SK-N-SH treated with all-trans-retinoic acid at 6 μM for 48 hours (cell line): ENCODE results near the gene EMP3.

Experiments
- ATAC-seq: fragments of 200-7000 bp; cut with Tn5 transposase; 3 replicates; pipeline ENCODE4 v1.9.1; 2020; ENCODE audit warnings: mild to moderate bottlenecking, moderate library complexity
- ARNTL ChIP-seq: fragments of 450-650 bp; formaldehyde crosslinking; IDR thresholded peaks from 2 replicates; pipeline ENCODE4 v1.5.0; 2020; ENCODE audit warnings: low read depth, mild to moderate bottlenecking, moderate library complexity, borderline replicate concordance
- BACH2 ChIP-seq: fragments of 250-450 bp; sonication (Bioruptor Pico); IDR thresholded peaks from 2 replicates; pipeline ENCODE4 v1.9.0; 2021; ENCODE audit warnings: mild to moderate bottlenecking, borderline replicate concordance
- CREB5 ChIP-seq: fragments of 250-450 bp; sonication (Bioruptor Pico); IDR thresholded peaks from 2 replicates; pipeline ENCODE4 v1.5.1; 2020; ENCODE audit warnings: low read depth, mild to moderate bottlenecking, moderate library complexity
- CSDC2 ChIP-seq: fragments of 250-450 bp; sonication (Bioruptor Pico); IDR thresholded peaks from 2 replicates; pipeline ENCODE4 v1.5.0; 2020; ENCODE audit warnings: mild to moderate bottlenecking, moderate library complexity
- ESRRG ChIP-seq: fragments of 250-450 bp; sonication (Bioruptor Pico); IDR thresholded peaks from 2 replicates; pipeline ENCODE4 v1.6.1; 2021; ENCODE audit warnings: mild to moderate bottlenecking
- GLIS3 ChIP-seq: fragments of 250-450 bp; sonication (Bioruptor Pico); IDR thresholded peaks from 2 replicates; pipeline ENCODE4 v1.5.0; 2020; ENCODE audit warnings: mild to moderate bottlenecking, moderate library complexity
- OSR1 ChIP-seq: fragments of 250-450 bp; sonication (Bioruptor Pico); IDR thresholded peaks from 2 replicates; pipeline ENCODE4 v1.8.0; 2022; ENCODE audit warnings: moderate library complexity, mild to moderate bottlenecking, inconsistent platforms
- RARB ChIP-seq: fragments of 250-450 bp; sonication (Bioruptor Pico); IDR thresholded peaks from 2 replicates; pipeline ENCODE4 v1.8.0; 2021; ENCODE audit warnings: mild to moderate bottlenecking, moderate library complexity
- SNAI2 ChIP-seq: fragments of 250-450 bp; sonication (Bioruptor Pico); IDR thresholded peaks from 2 replicates; pipeline ENCODE4 v1.5.0; 2020; ENCODE audit warnings: mild to moderate bottlenecking, moderate library complexity
- TCF4 ChIP-seq: fragments of 250-450 bp; sonication (Bioruptor Pico); IDR thresholded peaks from 2 replicates; pipeline ENCODE4 v1.8.0; 2021; ENCODE audit warnings: mild to moderate bottlenecking, moderate library complexity, borderline replicate concordance
- TOX ChIP-seq: fragments of 250-450 bp; sonication (Bioruptor Pico); IDR thresholded peaks from 2 replicates; pipeline ENCODE4 v1.8.0; 2021; ENCODE audit warnings: mild to moderate bottlenecking, moderate library complexity, borderline replicate concordance
- ZC3H10 ChIP-seq: fragments of 250-450 bp; sonication (Bioruptor Pico); IDR thresholded peaks from 2 replicates; pipeline ENCODE4 v1.5.1; 2021; ENCODE audit warnings: mild to moderate bottlenecking, moderate library complexity
- ZFP3 ChIP-seq: fragments of 250-450 bp; sonication (Bioruptor Pico); IDR thresholded peaks from 2 replicates; pipeline ENCODE4 v1.5.0; 2020; ENCODE audit warnings: mild to moderate bottlenecking, moderate library complexity
- ZFP30 ChIP-seq: fragments of 450-650 bp; formaldehyde crosslinking; IDR thresholded peaks from 2 replicates; pipeline ENCODE4 v1.5.0; 2022; ENCODE audit warnings: mild to moderate bottlenecking, moderate library complexity
- ZNF70 ChIP-seq: fragments of 450-650 bp; formaldehyde crosslinking; IDR thresholded peaks from 2 replicates; pipeline ENCODE4 v1.5.0; 2020; ENCODE audit warnings: mild to moderate bottlenecking, moderate library complexity
- ZNF8 ChIP-seq: fragments of 450-650 bp; formaldehyde crosslinking; IDR thresholded peaks from 2 replicates; pipeline ENCODE4 v1.5.0; 2020; ENCODE audit warnings: mild to moderate bottlenecking, moderate library complexity
- TF ChIP-seq, protein P1 (sequence below): fragments of 250-450 bp; sonication (Bioruptor Pico); IDR thresholded peaks from 2 replicates; pipeline ENCODE4 v1.8.0; 2020; ENCODE audit warnings: mild to moderate bottlenecking, moderate library complexity, borderline replicate concordance
- TF ChIP-seq, protein P2 (sequence below): fragments of 250-450 bp; sonication (Bioruptor Pico); IDR thresholded peaks from 2 replicates; pipeline ENCODE4 v1.8.0; 2021; ENCODE audit warnings: low read depth, mild to moderate bottlenecking, moderate library complexity, borderline replicate concordance
- TF ChIP-seq, protein P3 (sequence below): fragments of 250-450 bp; sonication (Bioruptor Pico); IDR thresholded peaks from 2 replicates; pipeline ENCODE4 v1.5.0; 2020; ENCODE audit warnings: mild to moderate bottlenecking, moderate library complexity
- TF ChIP-seq, protein P4 (sequence below): fragments of 250-450 bp; sonication (Bioruptor Pico); IDR thresholded peaks from 2 replicates; pipeline ENCODE4 v1.5.1; 2021; ENCODE audit warnings: mild to moderate bottlenecking, moderate library complexity

The EMP3 gene

GRCh38 chr19:48351341-48351752 lies 26.0 kb downstream of the EMP3 start:
- TF ChIP-seq ZFP3 (CRISPR knock-in tag) (no peak), ESRRG (no peak), TOX (no peak), OSR1 (CRISPR knock-in tag) (no peak), SNAI2 (CRISPR knock-in tag) (no peak), ZFP30 (CRISPR knock-in tag) (no peak), GLIS3 (CRISPR knock-in tag) (no peak)
- TF ChIP-seq, protein P1, sequence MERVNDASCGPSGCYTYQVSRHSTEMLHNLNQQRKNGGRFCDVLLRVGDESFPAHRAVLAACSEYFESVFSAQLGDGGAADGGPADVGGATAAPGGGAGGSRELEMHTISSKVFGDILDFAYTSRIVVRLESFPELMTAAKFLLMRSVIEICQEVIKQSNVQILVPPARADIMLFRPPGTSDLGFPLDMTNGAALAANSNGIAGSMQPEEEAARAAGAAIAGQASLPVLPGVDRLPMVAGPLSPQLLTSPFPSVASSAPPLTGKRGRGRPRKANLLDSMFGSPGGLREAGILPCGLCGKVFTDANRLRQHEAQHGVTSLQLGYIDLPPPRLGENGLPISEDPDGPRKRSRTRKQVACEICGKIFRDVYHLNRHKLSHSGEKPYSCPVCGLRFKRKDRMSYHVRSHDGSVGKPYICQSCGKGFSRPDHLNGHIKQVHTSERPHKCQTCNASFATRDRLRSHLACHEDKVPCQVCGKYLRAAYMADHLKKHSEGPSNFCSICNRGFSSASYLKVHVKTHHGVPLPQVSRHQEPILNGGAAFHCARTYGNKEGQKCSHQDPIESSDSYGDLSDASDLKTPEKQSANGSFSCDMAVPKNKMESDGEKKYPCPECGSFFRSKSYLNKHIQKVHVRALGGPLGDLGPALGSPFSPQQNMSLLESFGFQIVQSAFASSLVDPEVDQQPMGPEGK (CRISPR knock-in tag): no peak
- peak; percentile 84 for ATAC-seq

DNA sequence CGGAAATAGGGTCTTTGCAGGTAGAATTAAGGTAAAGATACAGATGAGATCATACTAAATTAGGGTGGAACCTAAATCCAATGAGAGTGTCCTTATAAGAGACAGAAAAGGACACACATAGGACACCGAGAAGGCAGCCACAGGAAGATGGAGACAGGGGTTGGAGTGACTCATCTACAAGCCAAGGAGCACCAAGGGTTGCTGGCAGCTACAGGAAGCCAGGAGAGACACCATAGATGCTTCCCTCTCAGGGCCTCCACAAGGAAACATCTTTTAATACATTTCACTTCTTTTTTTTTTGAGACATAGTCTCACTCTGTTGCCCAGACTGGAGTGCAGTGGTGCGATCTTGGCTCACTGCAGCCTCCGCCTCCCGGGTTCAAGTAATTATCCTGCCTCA lies 28.3 kb downstream of the EMP3 start:
- no peak for TF ChIP-seq CREB5
- TF ChIP-seq TOX: no peak
- TF ChIP-seq GLIS3 (CRISPR knock-in tag): no peak
- no peak for TF ChIP-seq ZNF8 (CRISPR knock-in tag)
- TF ChIP-seq BACH2: no peak
- no peak for TF ChIP-seq CSDC2 (CRISPR knock-in tag)
- TF ChIP-seq, protein P2, sequence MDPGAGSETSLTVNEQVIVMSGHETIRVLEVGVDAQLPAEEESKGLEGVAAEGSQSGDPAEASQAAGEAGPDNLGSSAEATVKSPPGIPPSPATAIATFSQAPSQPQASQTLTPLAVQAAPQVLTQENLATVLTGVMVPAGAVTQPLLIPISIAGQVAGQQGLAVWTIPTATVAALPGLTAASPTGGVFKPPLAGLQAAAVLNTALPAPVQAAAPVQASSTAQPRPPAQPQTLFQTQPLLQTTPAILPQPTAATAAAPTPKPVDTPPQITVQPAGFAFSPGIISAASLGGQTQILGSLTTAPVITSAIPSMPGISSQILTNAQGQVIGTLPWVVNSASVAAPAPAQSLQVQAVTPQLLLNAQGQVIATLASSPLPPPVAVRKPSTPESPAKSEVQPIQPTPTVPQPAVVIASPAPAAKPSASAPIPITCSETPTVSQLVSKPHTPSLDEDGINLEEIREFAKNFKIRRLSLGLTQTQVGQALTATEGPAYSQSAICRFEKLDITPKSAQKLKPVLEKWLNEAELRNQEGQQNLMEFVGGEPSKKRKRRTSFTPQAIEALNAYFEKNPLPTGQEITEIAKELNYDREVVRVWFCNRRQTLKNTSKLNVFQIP: no peak
- no peak for TF ChIP-seq ZFP3 (CRISPR knock-in tag)
- TF ChIP-seq ZC3H10: no peak
- TF ChIP-seq, protein P1 (CRISPR knock-in tag): no peak
- peak; percentile 31; the same call in 1 of the 3 replicates for ATAC-seq

GRCh38 chr19:48354332-48354992 lies 29.1 kb downstream of the EMP3 start:
- no peak for ATAC-seq
- no peak for TF ChIP-seq SNAI2 (CRISPR knock-in tag)
- TF ChIP-seq ZNF70 (CRISPR knock-in tag): no peak
- no peak for TF ChIP-seq TOX
- TF ChIP-seq ZNF8 (CRISPR knock-in tag): no peak
- TF ChIP-seq TCF4 (CRISPR knock-in tag): no peak
- TF ChIP-seq, protein P3, sequence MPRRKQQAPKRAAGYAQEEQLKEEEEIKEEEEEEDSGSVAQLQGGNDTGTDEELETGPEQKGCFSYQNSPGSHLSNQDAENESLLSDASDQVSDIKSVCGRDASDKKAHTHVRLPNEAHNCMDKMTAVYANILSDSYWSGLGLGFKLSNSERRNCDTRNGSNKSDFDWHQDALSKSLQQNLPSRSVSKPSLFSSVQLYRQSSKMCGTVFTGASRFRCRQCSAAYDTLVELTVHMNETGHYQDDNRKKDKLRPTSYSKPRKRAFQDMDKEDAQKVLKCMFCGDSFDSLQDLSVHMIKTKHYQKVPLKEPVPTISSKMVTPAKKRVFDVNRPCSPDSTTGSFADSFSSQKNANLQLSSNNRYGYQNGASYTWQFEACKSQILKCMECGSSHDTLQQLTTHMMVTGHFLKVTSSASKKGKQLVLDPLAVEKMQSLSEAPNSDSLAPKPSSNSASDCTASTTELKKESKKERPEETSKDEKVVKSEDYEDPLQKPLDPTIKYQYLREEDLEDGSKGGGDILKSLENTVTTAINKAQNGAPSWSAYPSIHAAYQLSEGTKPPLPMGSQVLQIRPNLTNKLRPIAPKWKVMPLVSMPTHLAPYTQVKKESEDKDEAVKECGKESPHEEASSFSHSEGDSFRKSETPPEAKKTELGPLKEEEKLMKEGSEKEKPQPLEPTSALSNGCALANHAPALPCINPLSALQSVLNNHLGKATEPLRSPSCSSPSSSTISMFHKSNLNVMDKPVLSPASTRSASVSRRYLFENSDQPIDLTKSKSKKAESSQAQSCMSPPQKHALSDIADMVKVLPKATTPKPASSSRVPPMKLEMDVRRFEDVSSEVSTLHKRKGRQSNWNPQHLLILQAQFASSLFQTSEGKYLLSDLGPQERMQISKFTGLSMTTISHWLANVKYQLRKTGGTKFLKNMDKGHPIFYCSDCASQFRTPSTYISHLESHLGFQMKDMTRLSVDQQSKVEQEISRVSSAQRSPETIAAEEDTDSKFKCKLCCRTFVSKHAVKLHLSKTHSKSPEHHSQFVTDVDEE (CRISPR knock-in tag): no peak
- no peak for TF ChIP-seq ESRRG
- TF ChIP-seq GLIS3 (CRISPR knock-in tag): no peak
- TF ChIP-seq, protein P2: no peak
- TF ChIP-seq ARNTL (CRISPR knock-in tag): no peak
- TF ChIP-seq CREB5: no peak
- TF ChIP-seq, protein P1 (CRISPR knock-in tag): no peak
- TF ChIP-seq ZC3H10: no peak
- TF ChIP-seq ZFP3 (CRISPR knock-in tag): no peak
- TF ChIP-seq, protein P4, sequence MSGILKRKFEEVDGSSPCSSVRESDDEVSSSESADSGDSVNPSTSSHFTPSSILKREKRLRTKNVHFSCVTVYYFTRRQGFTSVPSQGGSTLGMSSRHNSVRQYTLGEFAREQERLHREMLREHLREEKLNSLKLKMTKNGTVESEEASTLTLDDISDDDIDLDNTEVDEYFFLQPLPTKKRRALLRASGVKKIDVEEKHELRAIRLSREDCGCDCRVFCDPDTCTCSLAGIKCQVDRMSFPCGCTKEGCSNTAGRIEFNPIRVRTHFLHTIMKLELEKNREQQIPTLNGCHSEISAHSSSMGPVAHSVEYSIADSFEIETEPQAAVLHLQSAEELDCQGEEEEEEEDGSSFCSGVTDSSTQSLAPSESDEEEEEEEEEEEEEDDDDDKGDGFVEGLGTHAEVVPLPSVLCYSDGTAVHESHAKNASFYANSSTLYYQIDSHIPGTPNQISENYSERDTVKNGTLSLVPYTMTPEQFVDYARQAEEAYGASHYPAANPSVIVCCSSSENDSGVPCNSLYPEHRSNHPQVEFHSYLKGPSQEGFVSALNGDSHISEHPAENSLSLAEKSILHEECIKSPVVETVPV: no peak
- no peak for TF ChIP-seq RARB (CRISPR knock-in tag)
- no peak for TF ChIP-seq ZFP30 (CRISPR knock-in tag)
